Fibroblast of lung (primary cell): ENCODE results near the gene NEK4.

Source experiments
- CTCF ChIP-seq, 2 donors: IDR thresholded peaks in 1 of 2; conservative IDR thresholded peaks in 1 of 2; 1 replicate in 1 of 2; 2 replicates in 1 of 2; pipeline ENCODE4 v1.5.1; 2011 to 2012; ENCODE audit warnings: low read length in 2 of 2, control low read depth in 1 of 2, inconsistent platforms in 1 of 2, low read depth in 1 of 2, mild to moderate bottlenecking in 1 of 2
- EZH2 ChIP-seq: IDR thresholded peaks from 2 replicates; pipeline ENCODE4 v1.5.1; 2012; ENCODE audit warnings: low read length, control low read depth, mild to moderate bottlenecking; ENCODE audit errors: missing control alignments

DNA sequence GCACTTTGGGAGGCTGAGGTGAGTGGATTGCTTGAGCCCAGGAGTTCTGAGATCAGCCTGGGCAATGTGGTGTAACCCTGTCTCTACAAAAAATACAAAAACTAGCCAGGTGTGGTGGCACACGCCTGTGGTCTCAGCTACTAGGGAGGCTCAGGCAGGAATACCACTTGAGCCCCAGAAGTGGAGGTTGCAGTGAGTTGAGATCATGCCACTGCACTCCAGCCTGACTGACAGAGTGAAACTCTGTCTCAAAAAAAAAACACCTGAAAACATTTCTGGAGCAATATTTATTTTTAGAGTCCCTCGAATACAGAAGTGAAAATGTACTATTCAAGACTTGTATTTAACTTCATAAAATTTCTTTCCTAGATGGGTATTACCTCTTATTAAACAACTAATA lies 60.2 kb downstream of the NEK4 start:
- TF ChIP-seq CTCF (conservative IDR thresholded peaks at IDR 0.05 in 1 of 2, IDR thresholded peaks at IDR 0.05 in 1 of 2; ENCODE audit: low read depth in 1 of 2, low read length in 2 of 2) (no peak), EZH2 (no peak)
